Endothelial cell of umbilical vein (primary cell): ENCODE measurements around the gene SLC39A3. TPM values are rescaled to one million over a fixed set of nuclear protein-coding genes. Genes with fewer than 3 reads are reported as not detected.

Source experiments
- BruUV-seq: library from RNA; stranded (reverse); fragments of 400-500 nt; replicated peaks from 2 replicates; lab custom pipeline; 2021; lab: Mats Ljungman, UMichigan
- CTCF ChIA-PET: fragments of 300-600, 350-600 bp; sonication (Branson Sonifier 250); formaldehyde crosslinking; loops from one replicate; lab custom pipeline; 2021; ENCODE audit warnings: antibody characterized with exemption, inconsistent platforms; lab: Charles Lee
- POLR2A ChIA-PET: fragments of 300-600, 350-600 bp; sonication (Branson Sonifier 250); formaldehyde crosslinking; loops from one replicate; lab custom pipeline; 2021; ENCODE audit warnings: antibody characterized with exemption, inconsistent platforms; lab: Charles Lee
- DNase-seq: peaks from one replicate; pipeline ENCODE4 v3.0.0-alpha.2; 2011; ENCODE audit warnings: low read depth, low spot score
- FAIRE-seq: peaks from 2 replicates; lab custom pipeline; 2011; peaks lifted over from hg19 to GRCh38; lab: Jason Lieb, UNC
- H2AFZ ChIP-seq: 2 replicates; pipeline ENCODE4 v1.6.0; 2012; ENCODE audit warnings: low read depth, low read length, control low read depth, inconsistent platforms
- H3K27ac ChIP-seq: 2 replicates; pipeline ENCODE4 v1.5.1; 2011; ENCODE audit warnings: low read depth, mild to moderate bottlenecking, control low read depth, low read length, moderate library complexity; ENCODE audit not compliant: insufficient read depth
- H3K27me3 ChIP-seq, 2 experiments: 2 replicates each; pipeline versions ENCODE4 v1.6.0 to v1.6.1; 2011; ENCODE audit warnings: low read length in 2 of 2, mixed read lengths in 1 of 2; ENCODE audit not compliant: control insufficient read depth in 2 of 2, insufficient read depth in 2 of 2
- H3K36me3 ChIP-seq, 2 experiments: 2 replicates in 1 of 2; 3 replicates in 1 of 2; pipeline ENCODE4 v1.5.1; 2011; ENCODE audit warnings: low read length in 2 of 2, mild to moderate bottlenecking in 1 of 2, moderate library complexity in 1 of 2; ENCODE audit not compliant: control insufficient read depth in 2 of 2, insufficient read depth in 2 of 2; ENCODE audit errors: extremely low read depth in 1 of 2
- H3K4me1 ChIP-seq: 3 replicates; pipeline ENCODE4 v1.5.1; 2011; ENCODE audit warnings: mild to moderate bottlenecking, low read length; ENCODE audit not compliant: control insufficient read depth, insufficient read depth; ENCODE audit errors: extremely low read depth
- H3K4me2 ChIP-seq: 2 replicates; pipeline ENCODE4 v1.6.1; 2011; ENCODE audit warnings: low read length, control low read depth, mixed read lengths; ENCODE audit not compliant: insufficient read depth
- H3K4me3 ChIP-seq, 3 experiments: fragments of 200-600 bp in 1 of 3; sonication (generic), shearing (Covaris generic) in 1 of 3; replicated peaks in 1 of 3; 2 replicates each; pipeline ENCODE4 v1.5.1; 2011 to 2016; ENCODE audit warnings: control low read depth in 3 of 3, low read length in 3 of 3, mild to moderate bottlenecking in 2 of 3, inconsistent platforms in 1 of 3, low read depth in 1 of 3, moderate library complexity in 1 of 3; ENCODE audit not compliant: insufficient read depth in 1 of 3
- H3K79me2 ChIP-seq: 2 replicates; pipeline ENCODE4 v1.6.0; 2012; ENCODE audit warnings: low read length, inconsistent platforms; ENCODE audit not compliant: control insufficient read depth, insufficient read depth
- H3K9ac ChIP-seq: replicated peaks from 2 replicates; pipeline ENCODE3; 2011; ENCODE audit warnings: low read length, control low read depth; ENCODE audit not compliant: insufficient read depth; ENCODE audit errors: extremely low read depth
- H3K9me1 ChIP-seq: replicated peaks from 3 replicates; pipeline ENCODE4 v1.6.0; 2011; ENCODE audit warnings: mild to moderate bottlenecking, low read length; ENCODE audit not compliant: control insufficient read depth, insufficient read depth; ENCODE audit errors: extremely low read depth
- H3K9me3 ChIP-seq: replicated peaks from 2 replicates; pipeline ENCODE4 v1.5.1; 2012; ENCODE audit warnings: low read length, inconsistent platforms; ENCODE audit not compliant: control insufficient read depth, insufficient read depth
- H4K20me1 ChIP-seq: replicated peaks from 2 replicates; pipeline ENCODE3; 2011; ENCODE audit warnings: mild to moderate bottlenecking, low read length; ENCODE audit not compliant: control insufficient read depth, insufficient read depth; ENCODE audit errors: extremely low read depth
- EZH2 ChIP-seq: IDR thresholded peaks from 2 replicates; pipeline ENCODE4 v1.6.1; 2012; ENCODE audit warnings: borderline replicate concordance, low read depth, mild to moderate bottlenecking, moderate library complexity, low read length, inconsistent platforms; ENCODE audit not compliant: severe bottlenecking
- FOS ChIP-seq: IDR thresholded peaks from 2 replicates; pipeline ENCODE4 v1.6.1; 2011; ENCODE audit warnings: mild to moderate bottlenecking, low read length, moderate library complexity, borderline replicate concordance; ENCODE audit not compliant: insufficient read depth
- GATA2 ChIP-seq: IDR thresholded peaks from 2 replicates; pipeline ENCODE4 v1.7.0; 2011; ENCODE audit warnings: low read depth, mild to moderate bottlenecking, moderate library complexity, mixed read lengths, low read length; ENCODE audit not compliant: insufficient read length, insufficient read depth
- JUN ChIP-seq: IDR thresholded peaks from 2 replicates; pipeline ENCODE4 v1.6.1; 2011; ENCODE audit warnings: borderline replicate concordance, low read depth; ENCODE audit not compliant: insufficient read length, insufficient read depth
- MAX ChIP-seq: IDR thresholded peaks from 2 replicates; pipeline ENCODE4 v1.6.1; 2011; ENCODE audit not compliant: insufficient read depth, insufficient read length
- MYC ChIP-seq: IDR thresholded peaks from one replicate; pipeline ENCODE4 v1.6.1; 2011; ENCODE audit warnings: mild to moderate bottlenecking, low read depth, low read length
- POLR2A ChIP-seq: IDR thresholded peaks from 2 replicates; pipeline ENCODE4 v1.6.1; 2012; ENCODE audit warnings: low read depth, mild to moderate bottlenecking, control low read depth, low read length
- POLR2AphosphoS5 ChIP-seq: IDR thresholded peaks from 2 replicates; pipeline ENCODE4 v1.6.1; 2012; ENCODE audit warnings: low read depth, mild to moderate bottlenecking, control low read depth, low read length, moderate library complexity; ENCODE audit not compliant: insufficient read depth
- dilution Hi-C: fragments of 300-500 bp; cut with MboI; formaldehyde crosslinking; loops from one replicate; pipeline ENCODE4 v1.15.0; 2019; ENCODE audit warnings: low sequenced_read_pairs; ENCODE audit not compliant: extremely low pct_ligation_motif_present
- intact Hi-C: fragments of 100-400 bp; cut with micrococcal nuclease; formaldehyde crosslinking; loops from one replicate; pipeline ENCODE4 v1.10.0; 2022
- polyA plus RNA-seq, 4 experiments: library from polyadenylated mRNA; depleted of rRNA in 3 of 4; stranded (reverse) in 3 of 4; unstranded in 1 of 4; fragments of >200 nt; gene quantifications; 2 replicates each; pipeline versions ENCODE4 v1.2.1 to v1.2.3, GENCODE V29; 2011 to 2012; ENCODE audit warnings: missing spikeins in 1 of 4
- total RNA-seq: library from RNA; stranded (reverse); gene quantifications from 2 replicates; pipeline ENCODE4 v1.2.3, GENCODE V29; 2021
- TF ChIP-seq, protein P1 (sequence below), 2 donors: IDR thresholded peaks; 1 replicate in 1 of 2; 2 replicates in 1 of 2; pipeline ENCODE4 v1.5.1; 2011; ENCODE audit warnings: low read length in 2 of 2, mild to moderate bottlenecking in 2 of 2, moderate library complexity in 2 of 2, control low read depth in 1 of 2, inconsistent platforms in 1 of 2, low read depth in 1 of 2; ENCODE audit not compliant: insufficient read depth in 1 of 2; ENCODE audit errors: extremely low read depth in 1 of 2

Gene SLC39A3
- total and polyA plus RNA-seq, 2 donors (not counting 3 experiments of a cell fraction or from before 2014, with no cell fraction given) = 28.0 to 43.1 TPM

DNA sequence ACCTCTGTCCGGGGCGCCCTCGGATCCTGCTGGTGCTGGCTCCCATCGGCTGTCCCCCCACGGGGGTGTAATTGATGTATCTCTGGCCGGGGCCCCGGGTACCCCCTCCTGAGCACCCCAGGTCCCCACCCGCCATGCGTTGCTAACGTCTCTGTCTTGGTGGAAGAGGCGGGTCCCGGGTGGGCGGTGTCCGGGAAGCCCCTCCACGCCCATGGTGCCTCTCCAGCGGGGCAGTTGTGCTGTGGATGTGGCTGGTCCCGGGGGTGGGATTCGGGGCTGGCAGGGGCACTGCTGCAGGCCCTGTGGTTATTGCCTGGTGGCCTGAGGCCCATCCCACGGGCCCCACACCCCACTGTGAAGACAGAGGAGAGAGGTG, 23.6 kb downstream of the SLC39A3 start:
- FAIRE-seq = no peak
- H2AFZ ChIP-seq = no peak overlapping the region
- CTCF ChIA-PET = interaction anchor here (0.6 kb wide), 1 partner anchor 33 kb away, joined by 3 read pairs; no protein-coding TSS in a partner anchor

More for the DNA sequence above, 23.6 kb downstream of the SLC39A3 start:
- intact Hi-C loops = no loop called here
- no TSS peak for BruUV-seq
- H3K27me3 ChIP-seq = peaks cover 4 to 11% of the 10 kb centered on the region in 2 experiments
- no peak for DNase-seq
- dilution Hi-C loops = no loop called here
- POLR2A ChIA-PET = no interaction called here
- TF ChIP-seq POLR2AphosphoS5 = no peak
- TF ChIP-seq FOS = no peak
- TF ChIP-seq JUN = no peak
- TF ChIP-seq MYC = no peak
- no peak for TF ChIP-seq POLR2A
- TF ChIP-seq MAX = no peak
- no peak for TF ChIP-seq EZH2
- TF ChIP-seq, protein P1, sequence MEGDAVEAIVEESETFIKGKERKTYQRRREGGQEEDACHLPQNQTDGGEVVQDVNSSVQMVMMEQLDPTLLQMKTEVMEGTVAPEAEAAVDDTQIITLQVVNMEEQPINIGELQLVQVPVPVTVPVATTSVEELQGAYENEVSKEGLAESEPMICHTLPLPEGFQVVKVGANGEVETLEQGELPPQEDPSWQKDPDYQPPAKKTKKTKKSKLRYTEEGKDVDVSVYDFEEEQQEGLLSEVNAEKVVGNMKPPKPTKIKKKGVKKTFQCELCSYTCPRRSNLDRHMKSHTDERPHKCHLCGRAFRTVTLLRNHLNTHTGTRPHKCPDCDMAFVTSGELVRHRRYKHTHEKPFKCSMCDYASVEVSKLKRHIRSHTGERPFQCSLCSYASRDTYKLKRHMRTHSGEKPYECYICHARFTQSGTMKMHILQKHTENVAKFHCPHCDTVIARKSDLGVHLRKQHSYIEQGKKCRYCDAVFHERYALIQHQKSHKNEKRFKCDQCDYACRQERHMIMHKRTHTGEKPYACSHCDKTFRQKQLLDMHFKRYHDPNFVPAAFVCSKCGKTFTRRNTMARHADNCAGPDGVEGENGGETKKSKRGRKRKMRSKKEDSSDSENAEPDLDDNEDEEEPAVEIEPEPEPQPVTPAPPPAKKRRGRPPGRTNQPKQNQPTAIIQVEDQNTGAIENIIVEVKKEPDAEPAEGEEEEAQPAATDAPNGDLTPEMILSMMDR (IDR thresholded peaks at IDR 0.05; ENCODE audit: extremely low read depth in 1 of 2, insufficient read depth in 1 of 2, low read depth in 1 of 2, low read length in 2 of 2) = no peak
- no peak for TF ChIP-seq GATA2
- no peak overlapping the region for H3K27ac ChIP-seq
- H3K9me1 ChIP-seq = no peaks in the 10 kb centered on the region
- no peaks in the 10 kb centered on the region for H3K9me3 ChIP-seq
- H3K9ac ChIP-seq = no peak overlapping the region
- H3K4me1 ChIP-seq = no peaks in the 10 kb centered on the region
- no peaks in the 10 kb centered on the region for H3K79me2 ChIP-seq
- H3K36me3 ChIP-seq = no peaks in the 10 kb centered on the region
- no peaks in the 10 kb centered on the region for H4K20me1 ChIP-seq
- H3K4me3 ChIP-seq = no peak overlapping the region
- H3K4me2 ChIP-seq = no peak overlapping the region
